GM03348 (cell line): ENCODE measurements around the gene PRKCZ.
"Not testable (repeated sequence)": the region's sequence is repeated elsewhere in the genome, so short reads cannot be mapped to it uniquely, and the experiment has no call there.

Source experiments
- DNase-seq: peaks from one replicate; pipeline ENCODE4 v3.0.0; 2012; ENCODE audit warnings: low spot score

PRKCZ gene

GRCh38 chr1:2086446-2087078 is 36.4 kb downstream of the PRKCZ start:
- DNase-seq = no peak

- no peak for DNase-seq
These were observed 37.6 kb downstream of the PRKCZ start for GRCh38 chr1:2087766-2088165.

- peak; percentile 87 for DNase-seq
These were observed 38.2 kb downstream of the PRKCZ start for GRCh38 chr1:2088458-2088857.

DNA sequence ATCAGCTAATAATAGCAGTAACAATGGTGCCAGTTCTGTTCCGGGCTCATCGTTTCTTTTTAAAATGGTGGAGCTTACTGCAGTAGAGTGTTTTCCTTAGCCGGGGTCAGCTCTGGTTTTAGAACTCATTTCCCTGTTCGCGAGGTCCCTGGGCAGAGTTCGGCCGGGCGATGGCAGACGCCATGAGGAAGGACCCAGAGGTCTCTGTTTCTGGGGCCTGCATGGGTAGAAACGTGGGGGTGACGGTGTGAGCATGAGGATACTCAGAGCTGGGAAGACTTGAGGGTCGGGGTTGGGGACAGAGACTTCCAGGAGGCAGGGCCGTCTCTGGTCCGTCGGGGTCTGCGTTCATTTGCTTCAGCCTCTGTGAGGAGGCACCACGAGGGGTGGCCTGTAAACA is 38.8 kb downstream of the PRKCZ start:
- no peak for DNase-seq

GRCh38 chr1:2090216-2090890 is 40.1 kb downstream of the PRKCZ start:
- no peak for DNase-seq

- peak; percentile 64 for DNase-seq
These were observed 41.7 kb downstream of the PRKCZ start for GRCh38 chr1:2091611-2092604.

DNA sequence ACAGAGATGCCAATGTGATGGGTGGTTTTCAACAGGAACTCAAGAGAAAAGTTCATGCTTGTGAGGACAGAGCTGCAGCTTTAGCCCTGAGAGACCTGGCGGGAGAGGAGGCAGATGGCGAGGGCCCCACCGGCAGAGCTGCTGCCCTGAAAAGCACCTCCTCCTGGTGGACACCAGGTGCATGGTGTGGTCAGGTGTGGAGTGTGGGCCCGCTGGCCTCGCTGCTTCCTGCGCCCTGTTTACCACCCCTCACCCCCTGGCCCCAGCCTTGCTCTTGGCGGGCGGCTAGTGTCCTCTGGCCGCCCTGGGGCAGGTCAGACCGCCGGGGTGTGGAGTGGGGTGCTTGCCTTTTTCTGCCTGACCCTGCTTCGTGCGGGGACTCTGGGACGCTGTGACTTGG is 42.8 kb downstream of the PRKCZ start:
- no peak for DNase-seq

DNA sequence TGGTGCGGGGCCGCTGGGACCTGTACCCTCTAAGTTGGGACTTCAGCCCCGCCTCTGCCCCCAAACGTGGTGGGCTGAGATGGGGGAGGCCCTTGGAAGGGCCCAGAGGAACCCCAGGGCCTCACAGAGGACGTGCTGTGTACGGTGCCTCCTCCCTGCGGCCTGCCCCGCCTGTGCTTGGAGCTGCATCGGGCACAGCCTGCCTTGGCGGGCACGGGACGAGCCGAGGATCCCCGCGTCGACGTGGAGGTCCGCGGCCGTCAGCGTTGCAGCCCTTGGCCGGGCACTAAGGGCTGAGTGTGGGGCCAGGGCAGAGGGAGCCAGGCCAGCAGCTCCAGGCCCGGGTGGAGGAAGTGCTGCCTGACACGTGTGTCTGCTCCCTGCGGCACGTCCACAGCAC is 43.4 kb downstream of the PRKCZ start:
- no peak for DNase-seq

DNA sequence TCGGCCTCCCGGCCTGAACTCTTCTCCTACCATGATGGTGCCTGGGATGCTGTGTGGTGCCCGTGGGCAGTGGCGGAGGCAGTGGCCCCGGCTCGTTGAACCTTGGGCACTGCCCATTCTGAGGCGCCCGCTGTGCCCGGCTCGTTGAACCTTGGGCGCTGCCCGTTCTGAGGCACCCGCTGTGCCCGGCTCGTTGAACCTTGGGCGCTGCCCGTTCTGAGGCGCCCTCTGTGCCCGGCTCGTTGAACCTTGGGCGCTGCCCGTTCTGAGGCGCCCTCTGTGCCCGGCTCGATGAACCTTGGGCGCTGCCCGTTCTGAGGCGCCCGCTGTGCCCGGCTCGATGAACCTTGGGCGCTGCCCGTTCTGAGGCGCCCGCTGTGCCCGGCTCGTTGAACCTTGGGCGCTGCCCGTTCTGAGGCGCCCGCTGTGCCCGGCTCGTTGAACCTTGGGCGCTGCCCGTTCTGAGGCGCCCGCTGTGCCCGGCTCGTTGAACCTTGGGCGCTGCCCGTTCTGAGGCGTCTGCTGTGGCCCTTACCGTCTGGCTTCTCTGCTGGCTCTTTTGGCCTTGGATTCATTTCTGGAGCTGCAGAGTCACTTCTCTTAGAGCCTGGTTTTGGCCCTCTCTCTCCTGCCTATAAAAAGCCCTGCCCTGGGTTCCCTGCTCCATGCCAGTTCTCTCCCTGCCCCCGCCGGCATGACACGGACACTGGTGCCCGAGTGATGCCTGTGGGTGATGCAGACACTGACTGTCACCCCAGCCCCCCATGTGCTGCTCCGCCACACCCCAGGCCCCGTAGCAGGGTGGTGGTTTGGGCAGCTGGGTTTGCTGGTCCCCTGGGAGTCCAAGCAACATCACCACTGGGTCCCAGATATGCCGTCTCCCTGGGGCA is 44.3 kb downstream of the PRKCZ start:
- DNase-seq = not testable (repeated sequence)

DNA sequence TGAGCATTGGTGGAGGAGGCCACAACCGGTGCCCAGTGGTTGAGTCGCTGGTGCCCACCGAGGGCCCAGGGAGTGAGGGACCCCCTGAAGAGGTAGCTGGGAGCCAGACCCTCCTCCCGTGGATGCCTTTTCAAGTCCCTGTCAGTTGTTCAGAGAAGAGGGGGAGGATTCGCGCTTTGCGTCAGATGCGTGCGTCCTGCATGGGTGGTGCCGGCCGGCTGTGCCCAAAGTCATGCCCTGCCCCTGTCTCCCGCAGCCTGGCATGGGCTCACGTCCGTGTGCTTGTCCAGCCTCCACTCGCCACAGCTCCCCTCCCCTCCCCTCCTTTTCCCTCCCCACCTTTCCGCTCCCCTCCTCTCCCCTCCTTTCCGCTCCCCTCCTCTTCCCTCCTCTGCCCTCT is 45.2 kb downstream of the PRKCZ start:
- DNase-seq = no peak

DNA sequence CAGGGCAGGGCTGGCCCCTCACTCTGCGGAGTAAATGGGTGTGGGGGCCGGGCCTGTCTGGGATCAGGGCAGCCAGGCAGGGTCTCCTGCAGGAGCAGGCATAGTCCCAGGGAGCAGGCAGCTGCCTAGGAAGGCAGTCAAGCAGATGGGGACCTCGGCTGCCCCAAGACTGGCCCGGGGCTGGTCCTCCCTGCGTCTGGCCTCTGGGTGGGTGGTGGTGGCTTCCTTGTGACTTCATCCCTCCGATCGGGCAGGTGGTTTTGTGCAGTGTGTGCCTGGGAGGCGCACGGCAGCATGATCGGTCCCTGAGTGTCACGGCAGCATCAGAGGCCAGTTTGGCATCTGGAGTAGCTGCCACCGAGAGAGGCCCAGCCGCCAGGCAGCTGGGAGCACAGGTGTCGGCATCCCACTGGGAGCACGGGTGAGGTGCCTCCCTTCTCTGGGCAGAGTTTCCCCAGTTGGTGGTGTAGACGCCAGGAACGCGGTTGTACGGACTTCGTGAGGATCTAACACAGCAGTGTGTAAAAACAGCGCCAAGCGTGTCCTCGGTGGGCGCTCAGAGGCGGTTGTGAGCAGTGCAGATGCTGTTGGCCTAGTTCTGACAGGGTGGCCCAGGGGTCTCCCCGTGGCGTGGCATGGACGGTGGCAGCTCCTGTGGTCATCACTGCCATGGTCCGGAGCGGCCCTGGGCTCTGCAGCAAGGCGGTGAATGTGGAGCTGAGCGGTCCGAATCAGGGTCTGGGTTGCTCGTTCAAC is 45.9 kb downstream of the PRKCZ start:
- DNase-seq = no peak

- no peak for DNase-seq
These were observed 47.4 kb downstream of the PRKCZ start for GRCh38 chr1:2097386-2098300.

GRCh38 chr1:2098301-2098698 is 48.1 kb downstream of the PRKCZ start:
- DNase-seq = no peak

DNA sequence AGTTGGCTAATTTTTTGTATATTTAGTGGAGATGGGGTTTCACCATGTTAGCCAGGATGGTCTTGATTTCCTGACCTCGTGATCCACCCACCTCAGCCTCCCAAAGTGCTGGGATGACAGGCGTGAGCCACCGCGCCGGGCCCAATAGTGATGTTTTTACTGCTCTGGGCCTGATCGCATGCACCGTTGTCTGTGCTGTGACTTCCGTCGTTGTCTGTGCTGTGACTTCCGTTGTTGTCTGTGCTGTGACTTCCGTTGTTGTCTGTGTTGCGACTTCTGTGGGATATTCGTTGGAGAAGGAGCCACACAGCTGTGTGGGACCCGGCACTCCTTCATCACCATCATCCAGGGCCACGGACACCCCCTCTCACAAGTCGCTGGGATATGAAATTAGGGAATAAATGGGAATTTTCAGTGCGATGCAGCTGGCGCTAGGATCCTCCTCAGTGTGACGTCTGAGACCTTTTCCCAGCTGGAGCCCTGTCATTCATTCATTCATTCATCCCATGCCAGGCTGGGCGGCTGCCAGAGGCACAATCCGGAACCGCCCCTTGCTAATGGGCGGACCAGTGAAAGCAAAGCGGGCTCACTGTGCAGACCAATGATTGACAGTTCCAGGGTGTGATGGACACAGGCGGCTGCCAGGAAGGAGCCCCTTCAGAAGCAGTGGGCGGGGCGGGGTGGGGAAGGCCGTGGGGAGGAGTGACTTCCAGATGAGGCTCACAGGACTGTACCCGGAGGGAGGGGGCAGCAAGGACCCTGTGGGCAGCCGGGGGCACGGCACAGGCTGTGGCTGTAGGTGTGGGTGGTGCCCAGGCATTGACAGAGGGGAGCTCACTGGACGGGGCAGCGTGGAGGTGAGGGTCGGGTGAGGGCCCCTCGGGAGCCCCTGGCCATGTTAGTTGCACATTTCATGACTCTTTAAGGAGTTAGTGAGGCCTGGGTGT is 48.9 kb downstream of the PRKCZ start:
- DNase-seq = no peak

GRCh38 chr1:2099886-2100779 is 49.9 kb downstream of the PRKCZ start:
- peak; percentile 77 for DNase-seq

DNA sequence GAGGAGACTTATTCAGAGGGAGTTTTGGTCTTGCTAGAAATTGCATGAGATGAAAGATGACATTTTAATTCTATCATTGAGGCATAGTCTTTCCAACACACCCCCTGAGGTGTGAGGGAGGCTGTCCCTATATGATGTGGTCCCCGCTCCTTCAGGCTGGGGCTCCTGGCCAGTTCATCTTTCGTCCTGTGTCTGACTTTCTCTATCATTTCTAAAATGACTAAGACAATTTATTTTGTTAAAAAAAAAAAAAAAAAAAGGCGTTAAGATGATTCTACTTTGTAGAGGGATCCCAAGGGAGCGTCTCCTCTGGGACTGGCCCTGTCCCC is 50.5 kb downstream of the PRKCZ start:
- no peak for DNase-seq

GRCh38 chr1:2101531-2101930 is 51.3 kb downstream of the PRKCZ start:
- no peak for DNase-seq

- no peak for DNase-seq
These were observed 51.7 kb downstream of the PRKCZ start for GRCh38 chr1:2101946-2102345.
